Measurements from ENCODE around the gene AIPL1. TPM values are rescaled to one million over a fixed set of nuclear protein-coding genes. Genes with fewer than 3 reads are reported as not detected.

The AIPL1 gene
- total RNA-seq, 4 donors from 2014 or later: not detected

DNA sequence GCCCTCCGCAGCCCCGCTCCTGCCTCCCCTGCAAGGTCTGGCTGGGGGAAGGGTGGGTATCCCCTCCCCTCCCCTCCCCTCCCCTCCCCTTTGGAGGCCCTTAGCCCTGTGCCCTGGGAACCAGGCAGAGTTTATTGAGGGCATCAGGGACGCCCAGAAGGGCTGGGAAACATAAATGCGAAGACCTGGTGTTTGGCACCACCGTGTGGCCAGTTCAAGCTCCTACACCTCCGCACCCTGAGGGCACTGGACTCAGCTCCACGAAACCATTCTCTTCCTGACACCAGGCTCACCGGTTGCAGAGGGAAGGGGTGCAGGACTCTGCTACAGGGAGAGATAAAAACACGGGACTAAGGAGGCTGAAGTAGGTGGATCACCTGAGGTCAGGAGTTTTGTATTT, 1.0 kb upstream of the AIPL1 start:
- no peak overlapping the region for H3K4me3 ChIP-seq
- peak; percentile 17 to 43 for DNase-seq
- intact Hi-C loops (cut with DNase I; ENCODE audit: low total_unique reads) (loop anchor here (5.0 to 10.0 kb wide), 2 partner anchors 849 to 1191 kb away; no protein-coding TSS in a partner anchor), in situ Hi-C loops (cut with MboI; ENCODE audit: low sequenced_read_pairs in 4 of 4) (loop anchor here in 1 of 4 donors (25.0 kb wide), 1 partner anchor 1199 kb away; the partner anchor contains the start of gene SCIMP)
- no peaks in the 10 kb centered on the region for H3K4me1 ChIP-seq
- no peaks in the 10 kb centered on the region for H3K9me3 ChIP-seq
- peaks cover 4 to 7% (median 5%) of the 10 kb centered on the region in 3 donors for H3K27me3 ChIP-seq
- H3K27ac ChIP-seq: no peak overlapping the region
- no peaks in the 10 kb centered on the region for H3K36me3 ChIP-seq
- TF ChIP-seq, protein P1, sequence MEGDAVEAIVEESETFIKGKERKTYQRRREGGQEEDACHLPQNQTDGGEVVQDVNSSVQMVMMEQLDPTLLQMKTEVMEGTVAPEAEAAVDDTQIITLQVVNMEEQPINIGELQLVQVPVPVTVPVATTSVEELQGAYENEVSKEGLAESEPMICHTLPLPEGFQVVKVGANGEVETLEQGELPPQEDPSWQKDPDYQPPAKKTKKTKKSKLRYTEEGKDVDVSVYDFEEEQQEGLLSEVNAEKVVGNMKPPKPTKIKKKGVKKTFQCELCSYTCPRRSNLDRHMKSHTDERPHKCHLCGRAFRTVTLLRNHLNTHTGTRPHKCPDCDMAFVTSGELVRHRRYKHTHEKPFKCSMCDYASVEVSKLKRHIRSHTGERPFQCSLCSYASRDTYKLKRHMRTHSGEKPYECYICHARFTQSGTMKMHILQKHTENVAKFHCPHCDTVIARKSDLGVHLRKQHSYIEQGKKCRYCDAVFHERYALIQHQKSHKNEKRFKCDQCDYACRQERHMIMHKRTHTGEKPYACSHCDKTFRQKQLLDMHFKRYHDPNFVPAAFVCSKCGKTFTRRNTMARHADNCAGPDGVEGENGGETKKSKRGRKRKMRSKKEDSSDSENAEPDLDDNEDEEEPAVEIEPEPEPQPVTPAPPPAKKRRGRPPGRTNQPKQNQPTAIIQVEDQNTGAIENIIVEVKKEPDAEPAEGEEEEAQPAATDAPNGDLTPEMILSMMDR (IDR thresholded peaks at IDR 0.05 in 4 of 5, conservative IDR thresholded peaks at IDR 0.05 in 1 of 5): peak; percentile 61 to 79 (median 71)
- TF ChIP-seq POLR2A (IDR thresholded peaks at IDR 0.05): no peak
- peak; percentile 80 to 86 for ATAC-seq

DNA sequence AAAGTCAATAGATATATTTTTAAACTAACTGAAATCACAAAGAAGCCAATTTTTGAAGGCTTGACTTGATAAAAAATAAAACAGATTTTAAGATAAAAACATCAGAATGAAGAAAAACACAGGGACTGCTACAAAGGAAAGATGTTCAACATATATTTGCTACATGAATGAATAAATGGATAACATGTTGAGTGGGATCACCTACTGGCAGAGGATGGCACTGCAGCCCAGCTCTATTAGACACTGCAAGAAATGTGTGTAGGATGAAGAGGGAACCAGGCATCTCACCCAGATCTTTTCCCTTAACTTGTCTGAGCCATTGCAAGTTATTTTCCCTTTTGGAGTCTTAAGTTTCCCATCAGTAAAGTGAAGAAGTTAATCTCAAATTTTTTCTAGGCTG, 4.2 kb downstream of the AIPL1 start:
- ATAC-seq (no peak), DNase-seq (no peak)
- H3K27ac ChIP-seq: no peak overlapping the region
- H3K9me3 ChIP-seq: no peaks in the 10 kb centered on the region
- intact Hi-C loops (cut with DNase I; ENCODE audit: low total_unique reads) (loop anchor here (10.0 kb wide), 1 partner anchor 1186 kb away; no protein-coding TSS in a partner anchor), in situ Hi-C loops (cut with MboI; ENCODE audit: low sequenced_read_pairs in 4 of 4) (loop anchor here in 2 of 4 donors (5.0 to 25.0 kb wide), 2 partner anchors 843 to 1193 kb away; partner anchors contain the start of gene SCIMP (in 1 of the 2))
- no peaks in the 10 kb centered on the region for H3K27me3 ChIP-seq
- no peaks in the 10 kb centered on the region for H3K4me1 ChIP-seq
- no peak overlapping the region for H3K4me3 ChIP-seq
- TF ChIP-seq, protein P1 (IDR thresholded peaks at IDR 0.05 in 4 of 5, conservative IDR thresholded peaks at IDR 0.05 in 1 of 5): no peak
- TF ChIP-seq POLR2A (IDR thresholded peaks at IDR 0.05): no peak
- H3K36me3 ChIP-seq: no peaks in the 10 kb centered on the region

DNA sequence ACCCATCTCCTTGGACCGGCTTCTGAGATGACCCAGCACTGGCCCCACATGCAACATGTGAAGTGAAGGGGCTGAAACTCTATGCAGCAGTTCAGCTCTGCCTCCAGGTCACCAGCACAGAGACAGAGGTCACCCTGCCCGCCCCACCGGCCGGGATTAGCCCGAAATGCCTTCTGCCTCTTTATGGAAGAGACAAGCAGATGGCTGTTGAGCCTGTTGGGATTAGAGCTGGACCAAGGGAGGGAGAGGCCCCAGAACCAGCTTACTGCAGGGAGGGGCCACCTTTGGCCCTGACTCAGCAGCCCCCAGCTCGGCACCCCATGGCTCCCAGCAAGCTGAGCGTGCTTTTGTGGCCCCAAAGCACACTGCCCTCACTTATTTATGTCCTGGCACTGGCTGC, 5.7 kb downstream of the AIPL1 start:
- intact Hi-C loops (cut with DNase I; ENCODE audit: low total_unique reads) (no loop called here), in situ Hi-C loops (cut with MboI; ENCODE audit: low sequenced_read_pairs in 4 of 4) (loop anchor here in 1 of 4 donors (25.0 kb wide), 1 partner anchor 1192 kb away; the partner anchor contains the start of gene SCIMP)
- Histone ChIP-seq H3K4me1 (no peaks in the 10 kb centered on the region), H3K4me3 (no peak overlapping the region), H3K27me3 (no peaks in the 10 kb centered on the region), H3K9me3 (no peaks in the 10 kb centered on the region), H3K27ac (no peak overlapping the region), H3K36me3 (no peaks in the 10 kb centered on the region)
- TF ChIP-seq, protein P1 (IDR thresholded peaks at IDR 0.05 in 4 of 5, conservative IDR thresholded peaks at IDR 0.05 in 1 of 5): no peak
- no peak for TF ChIP-seq POLR2A (IDR thresholded peaks at IDR 0.05)
- ATAC-seq: no peak
- no peak for DNase-seq

DNA sequence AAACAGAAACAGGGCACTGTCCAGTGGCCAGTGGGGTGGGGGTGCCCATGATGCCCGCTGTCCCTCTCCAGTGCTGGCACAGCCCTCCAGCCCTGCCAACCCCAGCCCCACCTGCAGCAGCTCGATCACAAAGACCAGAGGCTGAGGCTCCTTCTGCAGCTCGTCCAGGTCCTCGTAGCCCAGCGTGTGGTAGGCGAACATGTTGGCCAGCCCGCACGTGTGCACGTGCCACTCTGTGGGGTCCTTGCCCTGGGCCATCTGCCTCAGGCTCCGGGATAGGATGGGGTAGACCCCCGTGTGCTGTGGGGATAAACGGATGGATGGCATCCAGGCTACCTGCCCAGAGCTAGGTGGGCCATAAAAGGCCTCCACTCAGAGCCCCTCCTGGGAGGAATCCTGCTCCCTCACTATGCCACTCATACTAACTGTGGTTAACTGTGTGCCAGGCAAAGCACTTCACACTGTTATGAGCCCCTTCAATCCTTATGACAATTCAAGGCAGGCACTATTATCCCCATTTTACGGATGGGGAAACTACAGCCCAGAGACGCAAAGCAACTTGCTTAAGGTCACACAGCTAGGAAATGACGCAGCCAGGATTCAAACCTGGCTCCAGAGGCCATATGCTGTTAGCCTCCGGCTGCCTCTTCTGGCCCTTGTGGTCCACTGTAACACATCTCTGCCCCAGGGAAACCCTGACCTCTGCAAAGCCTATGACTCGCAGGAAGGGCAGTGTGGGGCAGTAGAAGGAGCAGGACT, 6.5 kb downstream of the AIPL1 start:
- in situ Hi-C loops (cut with MboI; ENCODE audit: low sequenced_read_pairs in 4 of 4): loop anchor here in 1 of 4 donors (25.0 kb wide), 1 partner anchor 1191 kb away; the partner anchor contains the start of gene SCIMP

More for the DNA sequence above, 6.5 kb downstream of the AIPL1 start:
- no peaks in the 10 kb centered on the region for H3K9me3 ChIP-seq
- H3K4me1 ChIP-seq: no peaks in the 10 kb centered on the region
- H3K27ac ChIP-seq: no peak overlapping the region
- ATAC-seq (no peak), DNase-seq (no peak)
- H3K27me3 ChIP-seq: no peaks in the 10 kb centered on the region
- TF ChIP-seq POLR2A (IDR thresholded peaks at IDR 0.05): no peak
- TF ChIP-seq, protein P1 (IDR thresholded peaks at IDR 0.05 in 4 of 5, conservative IDR thresholded peaks at IDR 0.05 in 1 of 5): no peak
- H3K36me3 ChIP-seq: no peaks in the 10 kb centered on the region
- intact Hi-C loops (cut with DNase I; ENCODE audit: low total_unique reads): no loop called here
- no peak overlapping the region for H3K4me3 ChIP-seq
